ENCODE data around the gene SLC35B2. TPM values are rescaled to one million over a fixed set of nuclear protein-coding genes. Genes with fewer than 3 reads are reported as not detected.

SLC35B2 gene
- total and polyA plus RNA-seq, 10 of the 15 experiments (the other 5 are each of a cell fraction or from before 2014, with no cell fraction given): 11.3 to 45.4 (median 33.8) TPM

DNA sequence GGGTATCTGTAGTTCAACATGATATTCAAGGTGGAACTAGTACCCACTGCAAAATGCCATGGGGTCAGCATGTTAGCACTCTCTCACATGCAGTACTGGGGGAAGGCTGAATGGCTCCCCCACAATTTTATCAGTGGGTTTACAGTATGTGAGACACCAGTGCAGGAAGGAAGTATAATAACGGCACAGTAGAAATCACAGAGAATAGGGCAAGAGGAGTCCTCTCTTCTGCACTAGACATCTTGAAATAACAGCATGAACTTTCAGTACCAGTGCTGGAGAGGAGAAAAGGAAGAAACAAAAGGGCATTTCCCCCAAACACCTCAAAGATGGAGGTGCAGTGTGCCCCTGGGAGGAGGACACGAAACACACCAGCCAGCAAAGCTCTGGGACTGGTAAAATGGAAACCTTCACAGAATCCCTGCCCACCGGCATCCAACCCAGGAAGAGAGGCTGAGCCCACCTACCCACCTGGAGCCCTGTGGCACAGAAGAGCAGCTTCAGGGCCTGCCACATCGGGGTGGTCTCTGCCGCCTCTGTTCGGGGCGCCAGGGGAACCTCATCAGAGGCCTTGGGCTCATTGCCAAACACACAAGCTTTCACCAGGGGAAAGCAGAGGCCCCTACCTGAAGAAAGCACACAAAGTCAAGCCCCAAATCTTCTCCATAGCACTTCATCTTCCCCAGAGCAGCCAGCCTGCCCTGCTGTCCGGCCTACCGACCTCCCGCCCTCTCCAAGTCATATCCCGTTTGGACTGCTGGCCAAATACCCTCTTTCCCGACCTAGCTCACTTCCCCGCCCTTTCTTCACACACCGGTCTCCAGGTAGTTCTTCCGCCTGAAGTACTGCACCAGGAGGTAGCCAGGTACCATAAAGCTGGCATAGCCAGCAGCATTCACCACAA, 1.2 kb downstream of the SLC35B2 start:
- peaks cover 5% of the 10 kb centered on the region; the same call in 1 of the 2 replicates for H4K20me1 ChIP-seq (ENCODE audit: control insufficient read depth, insufficient read depth)
- H3K79me2 ChIP-seq (ENCODE audit: control insufficient read depth, insufficient read depth, low read length): peaks cover 83% of the 10 kb centered on the region
- peaks cover 50% of the 10 kb centered on the region for H3K4me1 ChIP-seq (ENCODE audit: control insufficient read depth, insufficient read depth, low read length)
- intact Hi-C loops (cut with micrococcal nuclease; ENCODE audit: unreplicated experiment): no loop called here
- ChIA-PET CTCF (interaction anchor here (1.0 to 5.0 kb wide), 15 partner anchors 8 to 160 kb away, joined by 3 to 45 read pairs (median 7); partner anchors contain the start of gene HSP90AB1), POLR2A (interaction anchor here (1.0 to 10.7 kb wide), 6 partner anchors 7 to 79 kb away, joined by 3 to 131 read pairs (median 7); partner anchors contain the start of gene HSP90AB1), RAD21 (ENCODE audit: unreplicated experiment) (interaction anchor here (0.6 to 4.8 kb wide), 10 partner anchors 9 to 175 kb away, joined by 3 to 28 read pairs (median 4); partner anchors contain the start of genes HSP90AB1, NFKBIE and SLC29A1), SMC1A (ENCODE audit: uncharacterized antibody, unreplicated experiment) (interaction anchor here (0.9 to 3.1 kb wide), 11 partner anchors 10 to 160 kb away, joined by 3 to 25 read pairs (median 5); partner anchors contain the start of genes HSP90AB1 and SLC29A1)
- H2AFZ ChIP-seq (ENCODE audit: control insufficient read depth, low read depth, low read length): no peak overlapping the region
- peak overlapping the region; percentile 90 for H3K9ac ChIP-seq (ENCODE audit: control insufficient read depth, insufficient read depth, low read length)
- peaks cover 36 to 51% of the 10 kb centered on the region in 2 experiments for H3K36me3 ChIP-seq (ENCODE audit: control insufficient read depth in 2 of 2, insufficient read depth in 2 of 2, low read length in 1 of 2)
- no peak for FAIRE-seq
- WGBS (ENCODE audit: insufficient coverage, insufficient replicate concordance, low lambda C conversion rate, missing lambda C conversion rate): 2% methylated on average over 15 of the region's 15 CpGs
- no peaks in the 10 kb centered on the region for H3K9me3 ChIP-seq (replicated peaks; ENCODE audit: control insufficient read depth, insufficient read depth, low read length)
- no peak for DNase-seq (ENCODE audit: low read depth, low spot score)
- peak overlapping the region; percentile 71 for H3K4me2 ChIP-seq (ENCODE audit: control insufficient read depth, insufficient read depth)
- peak; percentile 0; the same call in 1 of the 3 replicates for ATAC-seq
- H3K27ac ChIP-seq (ENCODE audit: control insufficient read depth, insufficient read depth): peak overlapping the region; percentile 99
- TF ChIP-seq, protein P1, sequence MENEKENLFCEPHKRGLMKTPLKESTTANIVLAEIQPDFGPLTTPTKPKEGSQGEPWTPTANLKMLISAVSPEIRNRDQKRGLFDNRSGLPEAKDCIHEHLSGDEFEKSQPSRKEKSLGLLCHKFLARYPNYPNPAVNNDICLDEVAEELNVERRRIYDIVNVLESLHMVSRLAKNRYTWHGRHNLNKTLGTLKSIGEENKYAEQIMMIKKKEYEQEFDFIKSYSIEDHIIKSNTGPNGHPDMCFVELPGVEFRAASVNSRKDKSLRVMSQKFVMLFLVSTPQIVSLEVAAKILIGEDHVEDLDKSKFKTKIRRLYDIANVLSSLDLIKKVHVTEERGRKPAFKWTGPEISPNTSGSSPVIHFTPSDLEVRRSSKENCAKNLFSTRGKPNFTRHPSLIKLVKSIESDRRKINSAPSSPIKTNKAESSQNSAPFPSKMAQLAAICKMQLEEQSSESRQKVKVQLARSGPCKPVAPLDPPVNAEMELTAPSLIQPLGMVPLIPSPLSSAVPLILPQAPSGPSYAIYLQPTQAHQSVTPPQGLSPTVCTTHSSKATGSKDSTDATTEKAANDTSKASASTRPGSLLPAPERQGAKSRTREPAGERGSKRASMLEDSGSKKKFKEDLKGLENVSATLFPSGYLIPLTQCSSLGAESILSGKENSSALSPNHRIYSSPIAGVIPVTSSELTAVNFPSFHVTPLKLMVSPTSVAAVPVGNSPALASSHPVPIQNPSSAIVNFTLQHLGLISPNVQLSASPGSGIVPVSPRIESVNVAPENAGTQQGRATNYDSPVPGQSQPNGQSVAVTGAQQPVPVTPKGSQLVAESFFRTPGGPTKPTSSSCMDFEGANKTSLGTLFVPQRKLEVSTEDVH (IDR thresholded peaks at IDR 0.05; ENCODE audit: low read depth, partially characterized antibody): no peak
- TF ChIP-seq, protein P2, sequence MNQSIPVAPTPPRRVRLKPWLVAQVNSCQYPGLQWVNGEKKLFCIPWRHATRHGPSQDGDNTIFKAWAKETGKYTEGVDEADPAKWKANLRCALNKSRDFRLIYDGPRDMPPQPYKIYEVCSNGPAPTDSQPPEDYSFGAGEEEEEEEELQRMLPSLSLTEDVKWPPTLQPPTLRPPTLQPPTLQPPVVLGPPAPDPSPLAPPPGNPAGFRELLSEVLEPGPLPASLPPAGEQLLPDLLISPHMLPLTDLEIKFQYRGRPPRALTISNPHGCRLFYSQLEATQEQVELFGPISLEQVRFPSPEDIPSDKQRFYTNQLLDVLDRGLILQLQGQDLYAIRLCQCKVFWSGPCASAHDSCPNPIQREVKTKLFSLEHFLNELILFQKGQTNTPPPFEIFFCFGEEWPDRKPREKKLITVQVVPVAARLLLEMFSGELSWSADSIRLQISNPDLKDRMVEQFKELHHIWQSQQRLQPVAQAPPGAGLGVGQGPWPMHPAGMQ (IDR thresholded peaks at IDR 0.05; ENCODE audit: borderline replicate concordance): no peak
- TF ChIP-seq, protein P3, sequence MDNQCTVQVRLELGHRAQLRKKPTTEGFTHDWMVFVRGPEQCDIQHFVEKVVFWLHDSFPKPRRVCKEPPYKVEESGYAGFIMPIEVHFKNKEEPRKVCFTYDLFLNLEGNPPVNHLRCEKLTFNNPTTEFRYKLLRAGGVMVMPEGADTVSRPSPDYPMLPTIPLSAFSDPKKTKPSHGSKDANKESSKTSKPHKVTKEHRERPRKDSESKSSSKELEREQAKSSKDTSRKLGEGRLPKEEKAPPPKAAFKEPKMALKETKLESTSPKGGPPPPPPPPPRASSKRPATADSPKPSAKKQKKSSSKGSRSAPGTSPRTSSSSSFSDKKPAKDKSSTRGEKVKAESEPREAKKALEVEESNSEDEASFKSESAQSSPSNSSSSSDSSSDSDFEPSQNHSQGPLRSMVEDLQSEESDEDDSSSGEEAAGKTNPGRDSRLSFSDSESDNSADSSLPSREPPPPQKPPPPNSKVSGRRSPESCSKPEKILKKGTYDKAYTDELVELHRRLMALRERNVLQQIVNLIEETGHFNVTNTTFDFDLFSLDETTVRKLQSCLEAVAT (IDR thresholded peaks at IDR 0.05): no peak
- TF ChIP-seq POLR2AphosphoS5 (IDR thresholded peaks at IDR 0.05; ENCODE audit: low read length): 0 out of 2 replicates have a peak, but pooled peaks have one; percentile 3
- no peak for TF ChIP-seq MEF2A (IDR thresholded peaks at IDR 0.05; ENCODE audit: insufficient read depth, low read depth, low read length)
- TF ChIP-seq STAT1 (conservative IDR thresholded peaks at IDR 0.05): no peak
- TF ChIP-seq IKZF1 (conservative IDR thresholded peaks at IDR 0.05): no peak
- no peaks in the 10 kb centered on the region for H3K27me3 ChIP-seq (replicated peaks in 1 of 2; ENCODE audit: control insufficient read depth in 2 of 2, insufficient read depth in 2 of 2, low read length in 1 of 2)
- in situ Hi-C loops (cut with MboI): no loop called here
- peak overlapping the region; percentile 77 for H3K4me3 ChIP-seq
- no TSS peak for BruUV-seq (replicated peaks)

All from GM12878 (cell line).